Measurements from ENCODE around the gene NOTUM.
"Not testable (repeated sequence)": the region's sequence is repeated elsewhere in the genome, so short reads cannot be mapped to it uniquely, and the experiment has no call there.

Gene NOTUM

DNA sequence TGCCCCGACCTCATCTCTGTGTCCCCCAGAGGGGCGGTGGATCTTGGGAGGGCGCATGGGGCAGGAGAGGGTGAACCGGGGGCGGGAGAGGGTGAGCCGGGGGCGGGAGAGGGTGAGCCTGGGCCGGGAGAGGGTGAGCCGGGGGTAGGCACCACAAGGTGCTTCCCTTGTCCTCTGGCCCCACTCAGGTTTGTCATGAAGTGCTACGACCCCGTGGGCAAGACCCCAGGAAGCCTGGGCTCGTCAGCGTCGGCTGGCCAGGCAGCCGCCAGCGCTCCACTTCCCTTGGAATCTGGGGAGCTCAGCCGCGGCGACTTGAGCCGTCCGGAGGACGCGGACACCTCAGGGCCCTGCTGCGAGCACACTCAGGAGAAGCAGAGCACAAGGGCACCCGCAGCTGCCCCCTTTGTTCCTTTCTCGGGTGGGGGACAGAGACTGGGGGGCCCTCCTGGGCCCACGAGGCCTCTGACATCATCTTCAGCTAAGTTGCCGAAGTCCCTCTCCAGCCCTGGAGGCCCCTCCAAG is 35.3 kb upstream of the NOTUM start:
- no peak for DNase-seq

DNA sequence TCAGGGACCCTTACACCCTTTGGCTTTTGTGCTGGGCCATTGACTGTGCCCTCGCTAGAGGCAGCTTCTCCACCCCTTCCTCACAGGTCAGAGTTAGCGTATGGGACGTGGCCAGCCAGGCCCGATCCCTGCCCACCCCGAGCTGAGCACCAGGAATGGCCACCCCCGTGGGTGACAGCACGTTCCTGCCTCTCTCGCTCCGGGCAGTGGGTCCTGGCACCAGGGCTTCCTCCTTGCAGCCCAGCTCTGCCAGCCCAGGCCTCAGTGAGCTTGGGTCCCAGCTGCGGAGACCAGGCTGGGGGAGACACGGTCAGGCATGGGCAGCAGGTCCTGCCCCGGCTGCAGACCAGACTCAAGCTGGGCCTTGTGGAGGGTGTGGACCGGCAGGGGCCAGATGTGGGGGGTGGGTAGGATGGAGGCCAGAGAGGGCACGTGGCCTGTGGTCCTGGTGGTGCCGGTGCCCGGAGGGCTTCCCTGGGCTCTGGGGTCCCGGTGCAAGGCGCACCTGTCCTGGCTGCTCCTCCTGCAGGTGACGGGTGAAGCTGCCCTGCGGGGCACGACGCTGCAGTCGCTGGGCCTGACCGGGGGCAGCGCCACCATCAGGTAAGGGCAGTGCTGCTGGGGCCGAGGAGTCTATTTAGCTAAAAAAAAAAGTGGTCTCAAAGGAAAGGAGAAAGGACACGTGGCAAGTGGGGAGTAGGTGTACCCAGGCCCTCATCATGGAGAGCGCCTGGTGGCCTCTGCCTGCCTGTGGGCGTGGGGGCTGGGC is 34.7 kb upstream of the NOTUM start:
- no peak for DNase-seq

DNA sequence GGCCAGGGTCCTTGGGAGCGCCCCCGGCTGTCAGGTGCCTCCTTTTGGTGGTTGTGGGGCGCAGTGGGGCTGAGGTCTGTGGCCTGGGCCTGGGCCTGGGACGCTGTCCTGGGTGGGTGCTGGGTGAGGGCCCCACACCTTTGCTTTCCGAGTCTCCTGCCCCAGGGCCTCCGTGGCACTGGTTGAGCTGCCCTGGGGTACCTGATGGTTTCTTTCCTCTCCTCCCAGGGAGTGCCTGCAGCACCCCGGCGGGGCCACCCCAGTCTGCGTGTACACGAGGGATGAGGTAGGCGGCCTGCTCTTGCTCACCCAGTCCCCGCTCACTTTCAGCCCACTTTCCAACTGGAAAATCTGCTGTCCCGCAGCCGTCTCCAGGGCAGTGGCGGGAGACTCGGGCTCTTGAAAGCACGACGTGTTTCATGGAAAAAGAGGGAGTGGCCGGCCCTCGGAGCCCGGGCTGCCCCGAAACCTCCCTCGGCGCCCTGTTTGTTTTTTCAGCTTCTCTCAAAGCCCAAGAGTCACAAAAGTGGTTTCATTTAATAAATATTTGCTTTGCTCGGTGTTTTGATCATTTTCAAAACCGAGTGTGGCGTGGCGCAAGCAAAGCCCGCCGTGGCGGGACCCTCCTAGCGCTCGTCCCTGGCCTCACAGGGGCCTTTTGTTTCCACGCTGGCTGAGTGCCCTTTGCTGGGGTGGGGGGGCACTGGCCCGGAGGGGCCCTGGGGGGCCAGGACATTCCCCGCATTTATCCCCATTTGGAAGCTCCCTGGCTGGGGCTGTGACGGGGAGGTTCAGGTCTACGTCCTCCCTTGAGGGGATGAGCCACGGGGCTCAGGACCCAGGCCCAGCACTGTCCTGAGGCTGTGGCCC is 33.8 kb upstream of the NOTUM start:
- no peak for DNase-seq

DNA sequence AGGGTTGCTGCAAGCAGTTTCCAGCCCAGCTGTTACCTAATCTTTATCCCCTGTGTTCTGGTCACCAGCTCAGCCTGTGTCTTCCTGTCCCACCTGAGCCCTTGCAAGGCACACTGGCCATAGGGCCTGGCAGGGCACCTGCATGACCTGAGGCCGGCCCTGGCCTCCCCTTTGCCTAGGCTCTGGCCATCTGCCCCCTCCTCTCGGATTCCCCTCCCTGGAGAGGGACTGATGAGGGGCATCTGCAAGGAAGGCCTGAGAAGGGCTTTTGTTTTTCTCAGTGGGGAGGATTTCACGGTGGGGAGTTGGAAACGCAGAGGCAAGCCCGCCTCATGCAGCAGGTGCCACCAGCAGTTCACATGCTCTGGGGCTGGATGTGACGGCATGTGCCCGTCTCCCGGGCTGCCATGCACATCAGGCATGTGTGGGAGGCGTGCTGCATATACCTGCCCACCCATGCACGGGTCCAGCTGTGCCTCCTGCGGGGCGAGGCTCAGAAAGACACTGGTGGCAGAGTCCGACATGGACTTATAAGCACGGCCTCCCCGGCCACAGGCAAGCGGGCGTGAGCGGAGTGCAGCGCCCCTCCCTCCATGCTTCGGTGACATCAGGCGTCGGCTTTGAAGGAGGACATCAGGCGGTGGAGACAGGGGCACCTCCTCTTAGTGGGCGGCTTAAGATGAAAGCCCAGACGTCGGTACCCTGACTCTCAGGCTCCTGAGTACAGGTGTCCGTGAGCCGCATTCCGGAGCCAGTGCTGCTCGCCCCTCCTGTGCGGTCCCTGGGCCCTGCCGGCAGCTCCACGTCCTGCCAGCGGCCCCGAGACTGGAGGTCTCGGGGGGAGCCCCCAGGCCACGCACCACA is 33.0 kb upstream of the NOTUM start:
- DNase-seq = no peak

DNA sequence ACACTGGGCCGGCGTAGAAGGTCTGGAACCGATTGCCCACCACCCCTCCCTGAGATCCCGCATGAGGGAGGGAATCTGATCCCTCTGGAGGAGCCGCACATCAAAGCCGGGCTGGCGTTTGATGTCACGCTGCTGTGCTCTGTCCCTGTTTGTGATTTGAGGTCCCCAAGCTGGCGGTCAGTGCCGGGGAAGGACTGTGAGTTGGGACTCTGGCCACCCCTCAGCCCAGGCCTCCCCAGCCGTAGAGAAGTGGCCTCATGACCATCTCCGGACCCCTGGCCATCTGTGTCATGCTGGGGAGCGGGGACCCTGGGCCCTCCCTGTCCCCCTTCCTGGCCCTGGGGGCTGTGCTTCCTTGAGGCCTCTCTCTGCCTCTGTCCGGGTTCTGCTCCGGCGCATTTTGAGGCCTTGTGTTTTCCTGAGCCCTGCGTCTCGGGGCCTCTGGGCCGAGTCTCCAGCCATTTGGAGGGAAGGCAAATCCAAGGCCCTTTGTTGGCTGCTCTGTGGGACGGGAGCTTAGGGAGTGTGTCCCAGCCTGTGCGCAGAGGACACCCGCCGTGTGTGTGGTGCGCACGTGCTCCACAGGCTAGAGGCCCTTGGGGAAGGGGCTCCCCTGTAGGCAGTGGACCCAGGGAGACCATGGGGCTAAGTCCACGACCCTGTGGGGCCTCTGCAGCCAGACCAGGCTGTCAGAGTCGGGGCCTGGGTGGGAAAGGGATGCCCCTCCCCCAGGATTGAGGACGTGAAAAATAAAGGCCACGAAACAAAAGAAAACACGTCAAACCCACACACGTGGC is 31.5 kb upstream of the NOTUM start:
- no peak for DNase-seq

DNA sequence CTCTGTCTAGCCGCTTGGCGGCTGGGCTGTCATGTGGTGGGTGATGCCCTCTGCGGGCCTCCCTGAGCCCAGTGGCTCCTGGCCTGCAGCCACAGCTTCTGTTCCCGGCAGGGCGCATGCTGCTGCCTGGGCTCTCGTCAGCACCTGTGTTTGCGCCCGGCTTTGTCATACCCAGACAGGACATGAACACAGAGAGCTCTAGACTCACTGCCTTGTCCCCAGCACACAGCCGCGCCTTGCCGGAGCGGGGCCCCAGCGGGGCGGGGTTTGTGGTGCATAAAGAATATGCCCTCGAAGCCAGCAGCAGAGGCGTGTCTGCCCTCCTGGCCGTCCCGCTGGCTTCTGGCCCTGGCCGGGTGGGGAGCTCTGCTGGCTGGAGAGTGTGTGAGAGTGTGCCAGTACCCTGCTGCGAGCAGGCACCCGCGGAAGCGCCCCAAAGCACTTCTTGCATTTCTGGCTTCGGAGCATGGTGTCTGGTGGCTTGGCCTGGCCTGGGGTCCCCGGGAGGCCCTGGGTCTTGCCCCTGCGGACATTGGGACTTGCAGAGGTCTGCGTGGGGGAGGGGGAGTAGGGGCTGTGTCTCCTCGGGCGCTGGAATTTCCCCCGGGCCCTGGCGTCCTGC is 30.8 kb upstream of the NOTUM start:
- no peak for DNase-seq

DNA sequence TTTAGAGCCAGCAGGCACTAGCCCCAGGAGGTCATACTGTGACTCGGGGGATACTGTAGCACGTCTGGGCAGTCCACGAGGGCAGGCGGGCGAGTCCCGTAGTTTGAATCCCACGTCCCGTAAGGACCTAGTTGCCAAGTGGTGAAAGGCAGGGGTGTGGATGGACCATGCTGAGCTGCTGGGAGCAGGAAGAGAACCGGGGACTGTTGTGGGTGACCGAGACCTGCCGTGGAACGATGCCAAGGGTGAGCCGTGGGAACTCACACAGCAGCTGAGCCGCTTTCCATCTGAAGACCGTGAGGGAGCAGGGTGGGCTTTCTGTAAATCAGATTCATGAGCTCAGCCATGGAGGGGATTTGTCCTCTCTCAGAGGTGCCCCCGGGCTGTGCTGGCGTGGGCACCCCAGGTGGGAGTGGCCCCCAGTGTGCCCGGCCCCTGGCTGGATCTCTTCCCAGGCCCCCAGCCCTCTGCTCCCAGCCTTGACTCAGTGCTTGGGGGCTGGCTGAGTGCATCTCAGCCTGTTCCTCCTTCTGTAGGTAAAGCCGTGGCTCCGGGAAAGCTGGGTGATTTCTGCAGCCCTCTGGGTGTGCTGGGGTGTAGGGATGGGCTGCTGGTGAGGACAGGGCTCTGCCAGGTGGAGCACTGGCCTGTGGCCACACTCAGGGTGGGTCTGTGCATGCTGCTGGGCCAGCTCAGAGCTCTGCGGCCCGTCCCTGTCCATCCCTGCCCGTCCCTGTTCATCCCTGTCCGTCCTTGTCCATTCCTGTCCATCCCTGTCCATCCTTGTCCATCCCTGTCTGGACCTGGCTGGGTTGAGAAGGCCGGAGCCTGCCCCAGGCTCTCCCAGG is 30.1 kb upstream of the NOTUM start:
- no peak for DNase-seq

DNA sequence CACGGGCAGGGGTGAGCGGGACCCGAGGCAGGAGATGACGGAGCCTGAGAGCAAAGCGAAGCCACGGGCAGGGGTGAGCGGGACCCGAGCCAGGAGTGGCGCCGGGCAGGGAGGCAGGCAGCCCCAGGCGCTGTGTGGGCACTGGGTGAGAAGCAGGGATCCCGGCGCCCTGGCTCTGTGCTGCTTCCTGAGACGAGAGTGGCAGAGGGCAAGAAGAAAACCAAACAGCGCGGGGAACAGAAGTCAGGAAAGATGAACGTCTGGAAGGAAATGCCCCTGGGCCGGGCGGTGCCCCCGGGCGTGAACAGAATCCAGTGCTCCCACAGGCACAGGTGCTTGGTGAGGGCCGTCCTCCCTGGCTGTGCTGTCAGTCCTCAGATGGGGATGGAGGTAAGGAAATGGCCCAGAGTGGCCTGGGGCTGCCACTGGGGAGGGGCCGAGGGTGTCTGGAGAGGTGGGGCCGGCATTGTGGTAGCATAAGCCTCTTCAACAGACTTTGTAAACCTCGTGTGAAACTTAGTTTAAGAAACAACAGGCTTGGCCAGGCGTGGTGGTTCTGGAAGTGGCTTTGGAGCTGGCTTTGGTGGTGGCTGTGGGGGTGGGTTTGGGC is 26.3 kb upstream of the NOTUM start:
- no peak for DNase-seq

DNA sequence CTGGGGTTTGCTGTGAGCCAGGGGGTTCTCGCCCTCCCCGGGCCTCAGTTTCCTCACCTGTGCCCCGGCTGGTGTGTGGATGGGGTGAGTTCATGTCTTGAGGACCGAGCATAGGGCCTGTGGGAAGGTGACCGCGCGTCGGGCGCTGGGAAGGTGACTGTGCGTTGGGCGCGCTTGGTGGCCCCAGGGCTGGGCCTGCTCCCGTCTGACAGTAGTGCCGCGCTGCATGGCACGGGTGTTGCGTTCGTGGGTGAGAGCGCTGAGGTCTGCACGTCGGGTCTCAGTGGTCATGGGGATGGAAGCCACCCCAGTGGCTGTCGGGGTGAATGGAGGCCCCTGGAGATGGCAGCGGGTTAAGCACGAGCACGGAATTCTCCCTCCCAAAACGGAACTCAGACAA is 25.6 kb upstream of the NOTUM start:
- no peak for DNase-seq

DNA sequence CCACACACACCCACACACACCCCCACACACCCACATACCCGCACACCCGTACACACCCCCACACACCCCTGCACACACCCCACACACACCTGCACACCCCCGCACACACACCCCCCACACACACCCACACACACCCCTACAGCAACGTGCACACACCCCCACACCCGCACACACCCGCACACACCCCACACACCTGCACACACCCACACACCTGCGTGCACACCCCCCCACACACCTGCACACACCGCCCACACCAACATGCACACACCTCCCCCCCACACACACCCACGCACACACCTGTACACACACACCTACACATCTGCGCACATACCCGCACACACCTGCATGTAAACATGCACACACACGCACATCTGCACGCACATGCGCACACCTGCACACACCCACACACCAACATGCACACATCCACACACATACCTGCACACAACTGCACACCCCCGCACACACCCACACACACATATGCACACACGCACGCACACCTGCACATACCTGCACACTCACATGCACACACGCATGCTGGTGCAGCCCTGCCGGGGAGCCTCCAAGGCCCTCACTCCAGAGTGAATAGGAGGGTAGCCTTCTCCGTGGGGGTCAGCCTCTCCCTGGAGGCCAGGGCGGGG is 23.9 kb upstream of the NOTUM start:
- no peak for DNase-seq

DNA sequence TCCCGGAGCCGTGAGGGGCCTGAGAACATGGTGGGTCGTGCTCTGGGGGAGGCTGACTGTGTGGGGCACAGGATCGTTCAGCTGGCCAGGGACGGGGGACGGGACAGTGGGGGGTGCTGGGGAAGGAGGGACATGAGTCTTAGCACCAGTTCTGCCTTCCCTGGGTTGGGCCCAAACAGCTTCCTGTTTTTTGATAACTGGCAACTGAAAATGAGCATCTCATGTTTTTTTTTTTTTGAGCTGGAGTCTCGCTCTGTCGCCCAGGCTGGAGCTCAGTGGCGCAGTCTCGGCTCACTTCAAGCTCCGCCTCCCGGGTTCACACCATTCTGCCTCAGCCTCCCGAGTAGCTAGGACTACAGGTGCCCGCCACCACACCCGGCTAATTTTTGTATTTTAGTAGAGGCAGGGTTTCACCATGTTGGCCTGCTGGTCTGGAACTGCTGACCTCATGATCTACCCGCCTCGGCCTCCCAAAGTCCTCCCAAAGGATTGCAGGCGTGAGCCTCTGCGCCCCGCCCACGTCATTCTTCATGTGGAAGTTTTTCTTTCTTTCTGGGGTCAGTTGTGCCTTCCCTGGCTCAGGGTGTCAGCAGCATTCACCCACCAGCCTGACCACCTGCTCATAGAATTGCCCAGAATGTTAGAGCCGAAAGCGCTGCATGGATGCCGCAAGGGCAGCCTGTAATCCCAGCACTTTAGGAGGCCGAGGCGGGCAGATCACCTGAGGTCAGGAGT is 22.8 kb upstream of the NOTUM start:
- no peak for DNase-seq

DNA sequence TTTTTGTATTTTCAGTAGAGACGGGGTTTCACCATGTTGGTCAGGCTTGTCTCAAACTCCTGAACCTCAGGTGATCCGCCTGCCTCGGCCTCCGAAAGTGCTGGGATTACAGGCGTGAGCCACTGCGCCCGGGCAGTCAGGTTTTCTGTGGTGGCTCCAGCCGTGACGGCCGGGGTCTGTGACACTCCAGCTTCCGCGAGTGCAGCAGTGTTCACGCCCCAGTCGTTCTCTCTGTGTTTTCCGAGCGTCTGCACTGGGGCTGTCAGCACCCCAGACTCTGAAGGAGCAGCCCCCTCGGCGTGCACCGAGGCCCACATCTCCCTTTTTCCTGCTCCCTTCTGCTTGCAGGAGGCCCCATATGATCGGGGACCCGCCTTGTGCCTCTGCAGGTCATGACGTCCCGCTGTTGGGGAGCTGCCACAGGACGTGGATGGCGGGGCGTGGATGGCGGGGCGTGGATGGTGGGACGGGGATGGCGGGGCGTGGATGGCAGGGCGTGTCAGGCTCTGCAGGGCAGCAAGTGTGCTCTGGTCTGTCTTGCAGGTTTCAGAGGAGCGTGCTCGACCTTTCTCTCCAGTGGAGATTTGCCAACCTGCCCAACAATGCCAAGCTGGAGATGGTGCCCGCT is 22.1 kb upstream of the NOTUM start:
- no peak for DNase-seq

DNA sequence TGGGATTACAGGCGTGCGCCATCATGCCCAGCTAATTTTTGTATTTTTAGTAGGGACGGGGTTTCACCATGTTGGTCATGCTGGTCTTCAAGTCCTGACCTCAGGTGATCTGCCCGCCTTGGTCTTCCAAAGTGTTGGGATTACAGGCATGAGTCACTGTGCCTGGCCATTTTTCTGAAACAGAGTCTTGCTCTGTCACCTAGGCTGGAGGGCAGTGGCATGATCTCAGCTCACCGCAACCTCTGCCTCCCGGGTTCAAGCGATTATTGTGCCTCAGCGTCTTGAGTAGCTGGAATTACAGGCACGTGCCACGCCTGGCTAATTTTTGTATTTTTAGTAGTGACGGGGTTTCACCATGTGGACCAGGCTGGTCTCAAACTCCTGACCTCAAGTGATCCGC is 20.5 kb upstream of the NOTUM start:
- not testable (repeated sequence) for DNase-seq

DNA sequence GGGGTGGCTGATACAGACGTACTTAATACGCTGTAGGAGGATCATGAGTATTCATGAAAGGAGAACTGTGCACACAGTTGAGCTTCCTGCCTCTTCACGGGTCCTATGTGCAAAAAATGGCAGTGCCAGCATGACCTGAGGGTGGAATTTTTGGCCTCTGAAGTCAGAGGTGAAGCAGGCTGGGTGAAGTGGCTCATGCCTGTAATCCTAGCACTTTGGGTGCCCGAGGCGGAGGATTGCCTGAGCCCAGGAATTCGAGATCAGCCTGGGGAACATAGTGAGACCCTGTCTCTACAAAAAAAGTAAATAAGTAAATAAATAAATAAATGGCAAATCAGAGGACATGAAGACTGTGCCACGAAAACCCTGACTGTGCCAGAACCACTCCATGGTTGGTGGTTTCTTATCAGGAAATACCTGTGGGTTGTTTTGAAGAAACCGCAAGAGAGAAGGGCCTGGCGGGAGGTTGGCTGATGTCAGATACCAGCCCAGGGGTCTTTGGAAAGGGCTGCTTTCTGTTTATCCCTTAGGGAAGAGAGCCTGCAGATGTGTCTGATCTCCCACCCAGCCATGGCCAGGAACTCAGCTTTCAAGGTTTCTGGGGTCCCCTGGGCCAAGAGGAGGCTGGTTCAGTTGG is 19.8 kb upstream of the NOTUM start:
- peak; percentile 26 for DNase-seq

DNA sequence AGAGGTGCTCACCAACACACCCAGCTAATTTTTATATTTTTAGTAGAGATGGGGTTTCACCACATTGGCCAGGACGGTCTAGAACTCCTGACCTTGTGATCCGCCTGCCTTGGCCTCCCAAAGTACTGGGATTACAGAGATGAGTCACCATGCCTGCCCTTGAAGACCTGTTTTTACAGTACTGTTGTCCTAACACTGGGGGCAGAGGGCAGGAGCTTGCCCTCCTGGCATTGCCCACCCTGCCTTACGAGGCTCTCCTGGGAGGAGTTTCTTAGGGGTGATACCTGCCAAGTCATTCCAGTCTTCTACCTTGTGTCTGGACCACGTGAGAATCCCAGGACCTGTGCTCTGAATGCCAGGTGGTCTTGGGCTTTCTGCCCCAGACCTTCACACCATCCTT is 19.1 kb upstream of the NOTUM start:
- DNase-seq = no peak

DNA sequence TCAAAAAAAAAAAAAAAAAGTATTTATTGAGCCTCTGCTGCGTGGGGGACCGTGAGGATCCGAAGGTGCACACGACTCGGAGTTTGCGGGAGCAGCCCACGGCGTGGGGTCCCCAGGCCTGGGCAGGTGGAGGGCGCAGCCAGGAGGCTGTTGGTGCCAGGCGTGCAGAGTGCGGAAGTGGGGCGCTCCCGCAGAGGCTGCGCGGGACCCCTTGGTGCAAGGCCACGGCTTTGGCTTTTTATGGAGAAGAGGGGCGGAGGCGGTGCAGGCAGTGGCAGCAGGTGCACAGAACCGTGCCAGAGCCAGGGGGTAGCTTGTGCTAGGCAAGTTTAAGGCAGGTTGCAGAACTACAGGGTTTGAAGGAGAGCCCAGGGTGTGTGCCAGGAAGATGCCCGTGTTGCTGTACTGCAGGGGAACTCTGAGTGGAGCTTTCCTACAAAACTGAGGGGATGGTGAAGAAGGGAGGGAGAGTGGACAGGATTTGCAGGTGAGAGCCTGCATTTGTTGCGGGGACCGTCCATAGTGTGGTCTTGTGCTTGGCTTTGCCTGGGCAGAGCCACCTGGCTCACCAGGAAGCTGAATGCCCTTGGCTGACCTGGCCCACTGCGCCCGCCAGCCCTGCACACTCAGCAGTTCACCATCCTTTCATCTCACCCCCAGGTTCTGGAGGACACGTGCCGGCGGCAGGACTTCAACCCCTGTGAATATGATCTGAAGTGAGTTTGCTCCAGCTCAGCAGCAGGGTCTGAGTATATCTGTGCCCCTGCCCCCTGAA is 17.7 kb upstream of the NOTUM start:
- no peak for DNase-seq

DNA sequence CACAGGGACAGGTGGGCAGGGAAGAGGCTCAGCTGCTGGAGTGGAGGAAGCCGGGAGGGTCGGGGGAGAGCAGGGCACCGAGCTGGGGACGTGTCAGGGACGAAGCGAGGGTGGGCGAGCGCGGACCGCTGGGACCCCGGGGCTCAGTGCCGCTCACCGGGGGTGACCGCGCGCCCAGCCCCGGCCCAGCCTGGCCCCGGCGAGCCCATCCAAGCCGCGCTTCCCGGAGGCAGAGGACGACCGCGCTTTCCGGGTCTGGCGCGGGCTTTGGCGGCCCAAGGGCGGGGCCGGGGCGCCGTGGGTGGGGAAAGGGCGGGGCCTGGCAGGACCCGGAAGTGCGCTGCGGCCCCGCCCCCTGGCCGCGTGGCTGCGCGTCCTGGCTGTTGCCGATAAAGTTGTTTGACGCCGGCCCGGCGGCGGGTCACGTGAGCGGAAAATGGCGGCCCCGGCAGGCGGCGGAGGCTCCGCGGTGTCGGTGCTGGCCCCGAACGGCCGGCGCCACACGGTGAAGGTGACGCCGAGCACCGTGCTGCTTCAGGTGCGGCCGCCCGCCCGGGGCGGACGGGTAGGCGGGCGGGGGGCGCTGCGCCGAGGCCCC is 16.3 kb upstream of the NOTUM start, which contains the start of gene ASPSCR1:
Gene ASPSCR1 (plus strand): TSS at position 419 of the 598 bp plus-strand sequence. CDS start 18 bp downstream, at position 437.
- DNase-seq = peak; percentile 89

Measured in CD4-positive, alpha-beta T cell treated with Interleukin-21 for 1 hour (primary cell).